SK-N-SH (cell line): ENCODE measurements around the gene LTK. TPM values are rescaled to one million over a fixed set of nuclear protein-coding genes. Genes with fewer than 3 reads are reported as not detected.

Experiments used
- CTCF ChIA-PET: fragments of 300-600, 350-600 bp; formaldehyde crosslinking; extraction: SDS; loops from one replicate; lab custom pipeline; 2021; lab: Yijun Ruan, JAX
- POLR2A ChIA-PET: fragments of 350-600 bp; sonication (Branson Sonifier 250); formaldehyde crosslinking; extraction: SDS; loops from one replicate; lab custom pipeline; 2020; ENCODE audit warnings: antibody characterized with exemption, inconsistent platforms; lab: Yijun Ruan, JAX
- DNase-seq: peaks from one replicate; pipeline ENCODE4 v3.0.0; 2012
- H2AFZ ChIP-seq: fragments of 200-600 bp; sonication (generic); 2 replicates; pipeline ENCODE4 v1.8.1; 2016; ENCODE audit warnings: antibody characterized with exemption, mild to moderate bottlenecking, low read depth
- H3F3A ChIP-seq: fragments of 200-600 bp; sonication (generic); replicated peaks from 2 replicates; pipeline ENCODE3; 2016; ENCODE audit warnings: antibody characterized with exemption, mild to moderate bottlenecking; ENCODE audit not compliant: insufficient read depth
- H3K27ac ChIP-seq, 2 experiments: fragments of 200-500 bp in 1 of 2; fragments of 200-600 bp in 1 of 2; sonication (Bioruptor generic) in 1 of 2; sonication (generic), shearing (Covaris generic) in 1 of 2; 2 replicates each; pipeline versions ENCODE4 v1.5.1 to v1.6.1; 2014 to 2016; ENCODE audit warnings: low read depth in 2 of 2, inconsistent platforms in 1 of 2, low read length in 1 of 2, mild to moderate bottlenecking in 1 of 2, mixed read lengths in 1 of 2
- H3K27me3 ChIP-seq: fragments of 200-600 bp; sonication (generic), shearing (Covaris generic); 2 replicates; pipeline ENCODE4 v1.6.1; 2016; ENCODE audit warnings: mixed run types; ENCODE audit not compliant: insufficient read depth
- H3K36me3 ChIP-seq, 2 experiments: fragments of 200-500 bp in 1 of 2; fragments of 200-600 bp in 1 of 2; sonication (Bioruptor generic) in 1 of 2; sonication (generic) in 1 of 2; replicated peaks in 1 of 2; 2 replicates each; pipeline versions ENCODE3 to v1.5.1; 2014 to 2016; ENCODE audit warnings: low read length in 1 of 2, mild to moderate bottlenecking in 1 of 2; ENCODE audit not compliant: insufficient read depth in 2 of 2, control insufficient read depth in 1 of 2
- H3K4me1 ChIP-seq, 2 experiments: fragments of 200-500 bp in 1 of 2; fragments of 200-600 bp in 1 of 2; sonication (Bioruptor generic) in 1 of 2; sonication (generic), shearing (Covaris generic) in 1 of 2; 2 replicates each; pipeline versions ENCODE4 v1.5.1 to v1.6.1; 2014 to 2016; ENCODE audit warnings: low read depth in 1 of 2, low read length in 1 of 2, mixed run types in 1 of 2; ENCODE audit not compliant: insufficient read depth in 2 of 2, control insufficient read depth in 1 of 2
- H3K4me2 ChIP-seq: fragments of 200-600 bp; sonication (generic), shearing (Covaris generic); 2 replicates; pipeline ENCODE4 v1.6.1; 2017; ENCODE audit warnings: mixed run types
- H3K4me3 ChIP-seq, 2 experiments: fragments of 200-500 bp in 1 of 2; fragments of 200-600 bp in 1 of 2; sonication (Bioruptor generic) in 1 of 2; sonication (generic), shearing (Covaris generic) in 1 of 2; 2 replicates each; pipeline versions ENCODE4 v1.5.1 to v1.8.1; 2014 to 2016; ENCODE audit warnings: low read depth in 2 of 2, inconsistent platforms in 1 of 2, low read length in 1 of 2, mild to moderate bottlenecking in 1 of 2, mixed read lengths in 1 of 2, moderate library complexity in 1 of 2
- H3K79me2 ChIP-seq: fragments of 200-600 bp; sonication (generic); 2 replicates; pipeline ENCODE4 v1.8.1; 2017; ENCODE audit warnings: mild to moderate bottlenecking; ENCODE audit not compliant: insufficient read depth
- H3K9ac ChIP-seq: fragments of 200-600 bp; sonication (generic); 2 replicates; pipeline ENCODE4 v1.6.1; 2017; ENCODE audit warnings: mixed run types
- H3K9me2 ChIP-seq: fragments of 200-600 bp; sonication (generic); 2 replicates; pipeline ENCODE4 v1.6.1; 2017; ENCODE audit warnings: mixed run types
- H3K9me3 ChIP-seq: fragments of 200-600 bp; sonication (generic); 2 replicates; pipeline ENCODE4 v1.6.1; 2017; ENCODE audit warnings: mixed run types, mild to moderate bottlenecking, moderate library complexity
- H4K20me1 ChIP-seq: fragments of 200-600 bp; sonication (generic); 2 replicates; pipeline ENCODE4 v1.6.1; 2017; ENCODE audit warnings: mild to moderate bottlenecking, mixed run types; ENCODE audit not compliant: insufficient read depth
- CTCF ChIP-seq: fragments of 200-600 bp; sonication (generic); IDR thresholded peaks from 2 replicates; pipeline ENCODE4 v1.6.1; 2017; ENCODE audit warnings: antibody characterized with exemption, mild to moderate bottlenecking, moderate library complexity
- EZH2phosphoT487 ChIP-seq: fragments of 200-600 bp; sonication (generic); IDR thresholded peaks from 2 replicates; pipeline ENCODE4 v1.6.1; 2017; ENCODE audit warnings: low read depth, mixed run types, mild to moderate bottlenecking, antibody characterized with exemption, moderate library complexity, borderline replicate concordance
- FOXJ3 ChIP-seq: sonication (generic); formaldehyde crosslinking; IDR thresholded peaks from 2 replicates; pipeline ENCODE4 v1.5.1; 2020; ENCODE audit warnings: mild to moderate bottlenecking, missing genetic modification reagents
- IRF3 ChIP-seq: fragments of 150-350 bp; IDR thresholded peaks from 2 replicates; pipeline ENCODE4 v1.6.1; 2016; ENCODE audit warnings: mild to moderate bottlenecking, low read depth, low read length
- JUND ChIP-seq: IDR thresholded peaks from 2 replicates; pipeline ENCODE4 v1.4.0; 2012
- NFIC ChIP-seq: IDR thresholded peaks from 2 replicates; pipeline ENCODE4 v1.4.0; 2012; ENCODE audit warnings: borderline replicate concordance
- PBX3 ChIP-seq: IDR thresholded peaks from 2 replicates; pipeline ENCODE4; 2012
- REST ChIP-seq: IDR thresholded peaks from 2 replicates; pipeline ENCODE4 v1.6.1; 2012; ENCODE audit warnings: mild to moderate bottlenecking, low read depth, low read length, moderate library complexity
- RXRA ChIP-seq: IDR thresholded peaks from 2 replicates; pipeline ENCODE4 v1.4.0; 2012; ENCODE audit warnings: low read depth, mild to moderate bottlenecking, borderline replicate concordance
- SIN3A ChIP-seq: IDR thresholded peaks from 2 replicates; pipeline ENCODE4 v1.6.1; 2012; ENCODE audit warnings: low read depth, mild to moderate bottlenecking, low read length, moderate library complexity, borderline replicate concordance
- TEAD4 ChIP-seq: IDR thresholded peaks from 2 replicates; pipeline ENCODE4 v1.4.0; 2012; ENCODE audit warnings: mild to moderate bottlenecking, borderline replicate concordance; ENCODE audit not compliant: insufficient read depth
- ZBTB33 ChIP-seq: IDR thresholded peaks from 2 replicates; pipeline ENCODE4 v1.4.0; 2012; ENCODE audit warnings: low read depth, borderline replicate concordance
- WGBS: methylation state at CpG from one replicate; pipeline ENCODE4 v1.1.6; 2017; ENCODE audit warnings: low lambda C conversion rate; 5-methylcytosine and 5-hydroxymethylcytosine counted together
- polyA plus RNA-seq, 3 experiments: library from polyadenylated mRNA; depleted of rRNA; stranded (reverse); fragments of >200 nt; gene quantifications; 2 replicates each; pipeline ENCODE4 v1.2.3, GENCODE V29; 2012

LTK gene
- polyA plus RNA-seq, 1 of the 3 experiments (the other 2 are of a cell fraction), result 0.07 TPM

- TF ChIP-seq CTCF (no peak), NFIC (no peak), EZH2phosphoT487 (no peak), REST (no peak)
Measured at GRCh38 chr15:41492597-41493204, 20.9 kb downstream of the LTK start (continued).

GRCh38 chr15:41491889-41492288, 21.7 kb downstream of the LTK start:
- no peaks in the 10 kb centered on the region for H3K36me3 ChIP-seq
- no peaks in the 10 kb centered on the region for H3K79me2 ChIP-seq
- WGBS, result 97% methylated on average over 4 of the region's 4 CpGs
- no peak overlapping the region for H3K4me3 ChIP-seq
- no peaks in the 10 kb centered on the region for H3K9me2 ChIP-seq
- H3K9me3 ChIP-seq, result no peaks in the 10 kb centered on the region
- peaks cover 6% of the 10 kb centered on the region in 2 experiments; a peak in 3 of 4 replicates for H3K4me1 ChIP-seq
- DNase-seq, result no peak
- no peak overlapping the region for H2AFZ ChIP-seq
- ChIA-PET CTCF (interaction anchor here (1.8 kb wide), 1 partner anchor 26 kb away, joined by 7 read pairs; no protein-coding TSS in a partner anchor), POLR2A (no interaction called here)
- no peak overlapping the region for H3K27ac ChIP-seq
- H4K20me1 ChIP-seq, result no peaks in the 10 kb centered on the region
- H3K27me3 ChIP-seq, result no peaks in the 10 kb centered on the region
- H3K9ac ChIP-seq, result no peak overlapping the region
- no peak overlapping the region for H3K4me2 ChIP-seq
- H3F3A ChIP-seq, result peaks cover 4% of the 10 kb centered on the region
- TF ChIP-seq CTCF (no peak), TEAD4 (no peak), ZBTB33 (no peak), EZH2phosphoT487 (no peak), REST (no peak), JUND (no peak), IRF3 (no peak), RXRA (no peak), SIN3A (no peak), PBX3 (no peak), FOXJ3 (CRISPR knock-in tag) (no peak)
